GM18867 (cell line): ENCODE measurements around the gene CBX6.
"Not testable (repeated sequence)": the region's sequence is repeated elsewhere in the genome, so short reads cannot be mapped to it uniquely, and the experiment has no call there.

ENCODE experiments used
- ATAC-seq: cut with Tn5 transposase; IDR thresholded peaks from one replicate; pipeline ENCODE4 v1.9.1; 2021; ENCODE audit warnings: mild to moderate bottlenecking, moderate library complexity; ENCODE audit not compliant: unreplicated experiment

Gene CBX6

DNA sequence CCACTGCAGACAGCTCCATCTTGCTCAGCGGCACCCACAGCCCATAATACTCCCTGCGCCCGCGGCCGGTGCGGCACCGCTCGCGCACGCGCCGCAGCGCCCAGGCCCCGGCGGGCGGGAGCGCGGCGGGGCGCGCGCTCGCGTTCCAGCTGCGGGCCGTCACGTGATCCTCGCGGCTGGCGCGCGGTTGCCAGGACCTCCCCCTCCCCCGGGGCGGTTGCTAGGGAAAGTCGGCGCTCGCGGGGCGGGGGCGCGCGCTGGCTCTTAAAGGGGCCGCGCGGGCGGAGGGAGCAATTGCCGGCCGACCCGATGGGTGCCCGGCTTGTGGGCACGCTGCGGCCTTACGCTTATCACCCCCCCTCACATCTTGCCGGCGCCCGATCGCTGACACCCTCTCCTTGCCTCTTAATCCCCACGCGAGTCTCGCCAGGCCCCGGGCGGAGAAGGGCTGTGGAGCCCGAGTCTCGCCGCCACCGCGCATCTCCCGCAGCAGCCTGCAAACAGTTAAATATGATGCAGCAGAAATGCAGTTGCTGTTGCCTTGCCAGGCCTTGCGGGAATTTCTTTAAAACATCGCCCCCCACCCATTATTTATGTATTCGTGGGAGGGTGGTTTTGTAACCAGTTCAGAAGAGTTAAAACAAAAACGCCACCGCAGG, at the start of gene CBX6:
Gene CBX6, minus strand, starts transcription at position 45 of the 659 bp plus-strand sequence. Its CDS starts 26 bp downstream, at position 19.
- ATAC-seq, result peak; percentile 59

DNA sequence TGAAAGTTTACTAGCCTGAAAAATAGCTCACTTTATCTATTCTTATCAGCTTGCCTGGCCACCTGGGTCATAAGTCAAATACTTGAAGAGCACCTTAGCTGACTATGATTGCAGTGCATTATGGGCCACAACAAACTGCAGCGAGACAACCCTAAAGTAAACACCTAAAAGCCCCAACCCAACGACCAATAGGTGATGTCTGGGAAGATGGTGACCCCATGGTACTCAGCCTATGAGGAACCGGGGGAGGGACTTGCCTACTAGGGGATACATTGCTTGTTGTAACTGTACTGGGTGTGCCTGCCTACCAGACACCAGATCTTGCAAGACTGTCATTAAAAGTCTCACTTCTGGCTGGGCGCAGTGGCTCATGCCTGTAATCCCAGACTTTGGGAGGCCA, 49.8 kb upstream of the CBX6 start:
- no peak for ATAC-seq

DNA sequence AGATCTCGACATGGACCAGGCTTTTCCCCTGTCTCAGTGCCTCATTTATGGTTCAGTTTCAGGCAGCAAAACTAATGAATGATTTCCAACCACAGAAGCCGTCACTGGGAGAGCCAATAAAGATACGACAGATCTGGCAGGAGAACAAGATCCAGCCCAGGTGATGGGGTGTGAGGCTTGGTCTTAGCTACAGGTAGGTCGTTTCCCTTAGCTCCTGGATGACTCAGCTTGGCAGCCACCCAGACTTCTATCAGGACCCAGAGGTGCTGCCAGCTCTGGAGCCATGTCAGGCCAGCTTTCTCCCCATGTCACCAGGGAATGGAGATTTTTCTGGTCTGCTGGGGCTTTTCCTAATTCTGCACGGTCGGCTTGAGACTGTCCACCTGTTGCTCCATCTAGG, 49.1 kb upstream of the CBX6 start:
- no peak for ATAC-seq

DNA sequence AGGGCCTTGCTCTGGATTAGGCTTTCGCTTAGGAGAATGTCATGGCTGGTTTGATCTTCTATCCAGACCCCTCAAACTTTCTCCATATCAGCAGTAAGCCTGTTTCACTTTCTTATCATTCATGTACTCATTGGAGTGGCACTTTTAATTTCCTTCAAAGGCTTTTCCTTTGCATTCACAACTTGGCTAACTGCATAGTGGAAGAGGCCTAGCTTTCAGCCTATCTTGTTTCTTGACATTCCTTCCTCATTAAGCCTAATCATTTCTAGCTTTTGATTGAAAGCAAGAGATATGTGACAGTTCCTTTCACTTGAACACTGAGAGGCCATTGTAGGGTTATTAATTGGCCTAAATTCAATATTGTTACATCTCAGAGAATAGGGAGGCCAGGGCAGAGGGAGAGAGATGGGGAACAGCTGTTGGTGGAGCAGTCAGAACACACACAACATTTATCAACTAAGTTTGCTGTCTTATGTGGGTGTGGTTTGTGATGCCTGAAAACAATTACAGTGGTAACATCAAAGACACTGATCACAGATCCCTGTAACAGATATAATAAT, 47.7 kb upstream of the CBX6 start:
- no peak for ATAC-seq

DNA sequence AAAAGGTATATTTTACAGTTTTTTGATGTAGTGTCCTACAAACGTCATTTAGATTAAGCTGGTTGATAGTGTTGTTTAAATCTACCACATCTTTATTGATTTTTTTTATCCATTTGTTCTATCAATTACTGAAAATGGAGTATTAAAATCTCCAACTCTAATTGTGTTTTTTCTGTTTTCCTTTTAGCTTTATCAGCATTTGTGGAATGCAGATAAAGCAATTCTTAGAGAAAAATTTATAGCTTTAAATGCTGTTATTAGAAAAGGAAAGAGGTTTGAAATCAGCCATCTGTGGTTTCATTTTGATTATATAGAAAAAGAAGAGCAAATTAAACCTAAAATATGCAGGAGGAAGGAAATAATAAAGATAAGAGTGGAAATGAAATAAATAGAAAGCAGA, 39.4 kb upstream of the CBX6 start:
- ATAC-seq, result no peak

DNA sequence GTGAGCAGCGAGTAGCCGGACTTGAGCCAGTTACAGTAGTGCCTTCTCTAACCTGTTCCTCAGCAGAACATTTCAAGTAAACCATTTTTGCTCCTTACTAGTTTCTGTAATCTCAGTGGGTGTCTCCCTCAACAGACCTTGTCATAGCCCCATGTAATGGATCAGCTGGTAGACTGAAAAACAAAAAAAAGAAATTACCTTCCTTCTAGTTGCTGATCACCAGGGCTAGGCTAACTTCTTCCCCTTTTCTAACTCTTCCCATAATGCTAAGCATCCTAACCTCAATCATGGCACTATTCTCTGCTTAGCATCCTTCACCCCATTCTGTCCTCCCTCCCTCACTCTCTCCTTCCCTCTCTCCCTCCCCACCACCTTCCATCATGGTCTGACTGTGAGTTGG, 35.8 kb upstream of the CBX6 start:
- no peak for ATAC-seq

DNA sequence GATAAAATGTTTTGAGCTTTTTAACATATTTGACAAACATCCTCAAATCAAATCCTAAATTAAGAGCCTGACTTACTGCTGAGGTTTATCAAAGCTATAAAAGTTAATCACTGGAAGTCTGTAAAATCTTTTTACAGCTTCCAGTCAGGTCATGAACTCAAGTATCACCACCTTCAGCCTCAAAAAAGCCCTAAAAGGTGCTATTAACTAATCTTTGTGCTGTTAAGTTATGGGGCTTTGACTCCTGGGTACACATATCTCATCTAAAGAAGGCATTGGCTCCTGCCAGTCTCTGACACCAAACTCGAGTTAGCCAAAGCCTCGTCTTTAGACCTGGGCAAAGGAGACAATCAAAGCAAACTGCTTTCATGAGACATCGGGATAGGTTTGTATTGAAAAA, 34.0 kb upstream of the CBX6 start:
- ATAC-seq, result no peak

DNA sequence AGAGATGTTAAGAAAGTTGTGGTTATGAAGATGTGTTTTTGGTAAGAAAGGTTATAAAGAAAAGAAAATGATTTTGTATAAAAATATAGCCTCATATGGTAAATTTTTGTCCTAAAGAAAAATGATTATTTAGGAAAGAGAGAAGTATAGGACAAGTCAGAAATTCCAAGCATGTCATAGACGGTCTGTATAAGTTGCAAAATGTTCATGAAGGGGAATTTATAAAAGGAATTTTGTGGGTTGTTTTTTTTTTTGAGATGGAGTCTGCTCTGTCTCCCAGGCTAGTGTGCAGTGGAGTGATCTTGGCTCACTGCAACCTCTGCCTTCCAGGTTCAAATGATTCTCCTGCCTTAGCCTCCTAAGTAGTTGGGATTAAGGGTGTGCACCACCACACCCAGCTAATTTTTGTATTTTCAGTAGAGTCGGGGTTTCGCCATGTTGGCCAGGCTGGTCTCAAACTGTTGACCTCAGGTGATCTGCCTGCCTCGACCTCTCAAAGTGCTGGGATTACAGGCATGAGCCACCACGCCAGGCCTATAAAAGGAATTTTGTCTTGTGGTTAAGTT, 32.1 kb upstream of the CBX6 start:
- not testable (repeated sequence) for ATAC-seq

DNA sequence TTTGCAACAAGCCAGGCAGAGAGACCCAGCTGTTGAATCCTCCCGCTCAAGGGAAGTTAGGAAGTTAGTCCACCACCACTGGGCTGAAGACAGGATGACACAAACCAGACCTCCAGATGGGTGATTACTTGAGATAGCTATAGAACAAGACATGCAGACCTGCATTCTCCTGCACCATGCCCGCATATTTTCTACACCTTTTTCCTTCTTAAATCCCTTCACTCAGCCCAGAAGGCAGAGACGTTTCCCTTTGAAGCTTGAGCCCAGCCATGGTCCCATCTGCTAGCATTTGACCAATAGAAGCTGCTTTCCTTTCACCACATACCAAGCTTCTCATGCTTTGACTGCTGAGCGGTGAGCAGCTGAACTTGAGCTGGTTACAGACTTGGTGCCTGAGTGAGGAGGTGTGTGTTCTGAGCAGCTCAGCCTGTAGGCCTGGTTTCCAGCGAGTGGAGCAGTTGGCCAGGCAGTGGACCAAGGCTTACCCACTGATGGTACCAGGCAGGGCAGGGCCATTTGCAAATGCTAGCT, 29.2 kb upstream of the CBX6 start:
- ATAC-seq, result no peak

DNA sequence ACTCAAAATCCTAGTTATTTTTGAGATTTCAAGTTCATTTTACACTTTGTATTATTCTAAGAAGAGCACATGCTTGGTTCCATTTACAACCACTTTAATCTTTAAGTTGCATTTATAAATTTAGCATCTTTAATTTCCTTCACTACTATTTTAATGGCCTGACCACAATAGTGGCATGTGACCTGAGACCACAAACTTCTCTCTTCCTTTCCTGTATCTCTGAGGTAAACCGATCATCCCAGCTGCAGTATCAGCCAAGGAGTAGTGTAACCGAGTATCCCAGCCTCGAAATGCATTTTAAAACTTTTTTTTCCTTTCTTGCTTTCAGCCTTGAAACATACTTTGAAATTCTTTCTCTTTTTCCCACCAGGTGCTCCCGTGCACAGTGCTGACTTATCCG, 28.7 kb upstream of the CBX6 start:
- no peak for ATAC-seq

DNA sequence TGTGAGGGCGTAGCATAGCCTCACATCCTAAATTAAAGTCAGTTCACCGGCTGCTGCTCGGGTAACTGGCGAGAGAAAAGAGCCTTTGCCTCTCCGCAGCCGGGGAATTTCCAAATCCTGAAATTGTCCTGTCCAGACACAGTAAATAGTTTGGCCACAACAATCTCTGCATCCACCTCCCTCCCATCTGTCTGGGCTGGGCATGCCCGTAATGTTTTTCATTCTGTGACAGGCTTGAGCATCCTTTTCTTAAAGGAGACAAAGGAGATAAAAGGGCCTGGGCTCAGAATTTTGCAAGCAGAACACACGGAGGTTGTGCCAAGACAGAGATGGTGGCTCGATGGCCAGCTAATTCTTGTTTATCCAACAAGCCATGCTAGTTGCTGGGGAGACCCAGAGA, 19.2 kb upstream of the CBX6 start:
- ATAC-seq, result no peak

DNA sequence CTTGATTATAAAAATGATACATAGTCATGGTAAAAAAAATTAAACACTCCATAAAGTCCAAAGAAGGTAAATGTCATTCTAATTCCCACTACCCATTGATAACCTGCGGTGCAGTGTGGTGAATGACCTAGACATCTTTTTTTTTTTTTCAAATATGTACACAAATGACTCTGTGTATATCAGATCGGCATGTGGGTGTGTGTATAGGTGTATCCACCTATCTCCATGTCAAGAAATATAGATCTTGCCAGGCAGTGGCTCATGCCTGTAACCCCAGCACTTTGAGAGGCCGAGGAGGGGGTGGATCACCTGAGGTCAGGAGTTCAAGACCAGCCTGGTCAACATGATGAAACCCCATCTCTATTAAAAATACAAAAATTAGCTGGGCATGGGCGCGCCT, 18.4 kb upstream of the CBX6 start:
- ATAC-seq, result no peak

DNA sequence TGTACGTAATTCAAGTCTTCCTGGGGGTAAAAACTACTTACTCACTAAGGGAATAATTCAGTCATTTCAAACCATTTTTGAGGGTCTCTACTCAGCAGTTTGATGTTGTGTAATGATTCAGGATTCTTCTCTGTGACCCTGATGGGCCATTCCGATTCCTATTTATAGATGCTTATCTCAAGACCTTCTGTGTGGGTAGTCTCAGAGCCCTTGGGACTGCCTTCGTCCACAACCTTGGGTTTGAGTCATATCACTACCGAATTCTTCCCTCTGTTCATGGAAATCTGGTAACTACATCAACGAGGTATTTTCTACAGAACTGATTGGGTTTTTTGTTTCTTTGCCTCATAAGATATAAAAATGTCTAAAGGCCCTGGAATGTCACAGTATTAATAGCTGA, 14.3 kb upstream of the CBX6 start:
- no peak for ATAC-seq

DNA sequence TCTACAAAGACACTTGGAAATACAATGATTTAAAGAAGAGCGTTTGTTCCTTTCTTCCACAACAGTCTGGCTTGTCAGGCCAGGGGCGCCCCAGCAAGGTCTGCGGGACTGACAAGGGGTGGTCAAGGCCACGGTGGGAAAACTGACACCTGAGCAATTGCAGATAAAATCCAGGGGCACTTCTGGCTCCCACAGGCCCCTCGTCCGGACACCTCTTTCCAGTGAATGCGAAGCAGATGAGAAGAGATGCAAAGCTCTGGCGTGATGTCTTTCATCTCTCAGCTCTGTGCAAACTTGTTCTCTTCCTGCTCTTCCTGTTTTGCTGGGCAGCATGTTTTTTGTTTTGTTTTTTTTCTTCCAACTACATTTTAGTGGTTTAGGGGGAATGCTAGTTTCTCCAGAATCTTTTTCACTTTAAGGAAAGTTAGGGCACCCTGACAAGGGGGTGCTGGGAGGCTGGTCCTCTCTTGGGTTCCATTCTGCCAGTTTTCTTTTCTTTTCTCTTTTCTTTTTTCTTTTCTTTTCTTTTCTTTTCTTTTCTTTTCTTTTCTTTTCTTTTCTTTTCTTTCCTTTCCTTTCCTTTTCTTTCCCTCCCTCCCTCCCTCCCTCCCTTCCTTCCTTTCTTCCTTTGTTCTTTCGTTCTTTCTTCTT, 11.1 kb upstream of the CBX6 start:
- ATAC-seq, result no peak

DNA sequence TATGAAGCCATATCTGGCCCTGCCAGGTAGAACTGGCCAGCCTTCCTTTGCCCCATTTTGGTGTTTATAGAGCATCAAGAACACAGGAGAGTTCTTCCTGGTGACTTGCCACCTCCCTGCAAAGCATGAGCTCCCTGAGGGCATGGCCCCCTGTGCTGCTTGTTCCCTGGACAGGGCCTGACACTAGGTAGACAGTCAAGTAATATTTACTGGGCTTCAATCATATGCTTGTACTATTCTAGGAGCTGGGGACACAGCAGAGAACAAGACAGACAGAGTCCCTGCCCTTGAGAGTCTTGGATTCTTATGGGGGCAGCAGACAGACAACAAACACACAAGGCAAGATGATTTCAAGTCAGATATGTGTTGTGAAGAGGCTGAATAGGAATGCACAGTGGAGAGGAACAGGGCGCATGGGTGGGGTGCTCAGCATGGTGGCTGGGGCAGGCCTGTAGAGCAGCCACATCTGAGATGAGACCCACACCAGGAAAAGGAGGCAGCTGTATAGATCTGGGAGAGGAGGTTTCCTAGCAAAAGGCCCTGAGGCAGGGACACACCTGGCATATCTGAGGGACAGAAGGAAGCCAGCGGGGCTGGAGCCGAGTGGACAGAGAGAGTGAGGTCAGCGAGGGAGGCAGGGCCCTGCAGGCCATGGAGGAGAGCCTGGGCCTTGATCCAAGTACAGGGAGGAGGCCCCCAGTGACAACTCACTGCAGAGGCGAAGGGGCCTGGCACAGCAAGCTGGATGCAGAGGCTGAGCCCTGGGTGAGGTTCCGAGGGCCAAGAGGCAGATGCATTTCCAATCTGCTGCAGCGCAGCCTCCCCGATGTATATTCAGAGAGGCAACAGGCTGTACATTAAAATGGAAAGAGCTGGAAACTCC, 10.2 kb upstream of the CBX6 start:
- ATAC-seq, result no peak

DNA sequence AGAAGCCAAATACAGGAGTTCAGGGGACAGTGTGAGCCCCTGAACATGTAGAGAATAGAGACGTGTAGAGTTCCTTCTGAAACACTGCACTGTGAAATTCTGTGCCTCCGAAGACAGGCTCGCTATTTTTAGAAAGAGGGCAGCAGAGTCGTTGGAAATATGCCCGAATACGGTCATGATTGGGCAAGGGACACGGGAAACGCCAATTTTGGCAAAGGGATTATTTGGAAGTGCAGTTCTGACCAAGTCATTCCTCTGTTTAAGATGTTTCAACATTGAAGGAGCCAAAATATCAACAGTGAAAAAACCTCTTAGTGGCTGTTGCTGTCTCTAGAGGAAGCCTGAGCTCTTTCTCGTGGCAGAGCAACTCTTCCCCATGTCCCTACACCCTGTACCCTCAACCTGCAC, 9.5 kb upstream of the CBX6 start:
- no peak for ATAC-seq

DNA sequence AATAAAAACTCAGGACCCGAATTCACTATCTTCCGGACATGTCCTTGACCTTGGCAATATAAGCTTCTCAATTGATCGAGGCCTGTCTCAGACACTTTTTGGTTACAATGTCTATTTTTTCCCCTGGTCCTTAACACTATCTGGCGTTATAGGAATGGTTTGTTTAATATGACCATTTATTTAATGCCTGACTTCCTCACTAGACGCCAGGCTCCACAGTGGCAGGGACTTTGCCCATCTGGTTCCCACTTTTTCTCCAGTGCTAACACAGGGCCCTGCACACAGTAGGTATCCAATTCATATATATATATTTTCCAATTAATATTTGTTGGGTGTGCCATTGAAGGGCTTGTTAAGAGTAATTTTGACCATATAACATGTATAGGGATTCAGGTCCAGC, 7.9 kb upstream of the CBX6 start:
- no peak for ATAC-seq

DNA sequence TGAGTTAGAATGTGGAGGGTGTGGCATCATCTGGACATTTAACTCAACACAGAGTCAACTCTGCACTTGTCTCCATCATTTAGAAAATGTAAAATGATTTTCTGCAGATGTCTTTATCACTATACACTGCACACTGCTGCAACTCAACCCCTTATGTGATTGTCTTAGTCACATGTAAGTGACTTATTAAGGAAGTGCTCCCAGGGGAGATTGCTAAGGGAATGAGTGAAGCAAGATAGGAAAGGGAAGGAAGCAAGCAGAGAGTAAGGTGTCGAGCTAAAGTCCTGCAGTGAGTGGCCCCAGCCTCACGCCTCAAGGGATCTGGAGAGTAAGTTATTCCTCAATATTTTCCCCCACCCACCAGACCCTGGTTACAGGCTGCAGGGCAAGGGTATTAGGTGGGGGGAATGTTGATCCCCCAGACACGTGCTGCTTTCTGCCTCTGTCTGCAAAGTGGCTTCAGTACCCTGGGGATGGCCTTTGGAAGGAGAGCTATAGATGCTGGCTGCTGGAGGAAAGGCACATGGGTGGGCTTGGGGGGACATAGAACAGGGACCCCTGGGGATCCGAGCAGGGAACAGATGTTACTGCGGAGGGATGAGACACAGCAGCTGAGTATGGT, 7.2 kb upstream of the CBX6 start:
- no peak for ATAC-seq

DNA sequence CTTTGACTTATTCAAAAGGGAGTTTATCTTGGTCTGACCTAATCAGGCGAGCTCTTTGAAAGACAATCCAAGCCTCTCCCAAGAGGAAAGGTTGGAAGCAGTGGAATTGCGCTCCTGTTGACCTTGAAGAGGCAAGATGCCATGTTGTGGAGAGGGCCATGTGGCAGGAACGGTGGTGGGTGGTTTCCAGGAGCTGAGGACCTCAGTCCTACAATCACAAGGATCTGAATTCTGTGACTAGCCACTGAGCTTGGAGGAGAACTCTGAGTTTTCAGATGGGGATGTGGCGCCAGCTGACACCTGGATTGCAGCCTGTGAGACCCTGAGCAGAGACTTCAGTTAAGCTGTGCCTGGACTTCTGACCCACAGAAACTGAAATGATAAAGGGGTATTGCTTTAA, 6.0 kb upstream of the CBX6 start:
- ATAC-seq, result no peak

DNA sequence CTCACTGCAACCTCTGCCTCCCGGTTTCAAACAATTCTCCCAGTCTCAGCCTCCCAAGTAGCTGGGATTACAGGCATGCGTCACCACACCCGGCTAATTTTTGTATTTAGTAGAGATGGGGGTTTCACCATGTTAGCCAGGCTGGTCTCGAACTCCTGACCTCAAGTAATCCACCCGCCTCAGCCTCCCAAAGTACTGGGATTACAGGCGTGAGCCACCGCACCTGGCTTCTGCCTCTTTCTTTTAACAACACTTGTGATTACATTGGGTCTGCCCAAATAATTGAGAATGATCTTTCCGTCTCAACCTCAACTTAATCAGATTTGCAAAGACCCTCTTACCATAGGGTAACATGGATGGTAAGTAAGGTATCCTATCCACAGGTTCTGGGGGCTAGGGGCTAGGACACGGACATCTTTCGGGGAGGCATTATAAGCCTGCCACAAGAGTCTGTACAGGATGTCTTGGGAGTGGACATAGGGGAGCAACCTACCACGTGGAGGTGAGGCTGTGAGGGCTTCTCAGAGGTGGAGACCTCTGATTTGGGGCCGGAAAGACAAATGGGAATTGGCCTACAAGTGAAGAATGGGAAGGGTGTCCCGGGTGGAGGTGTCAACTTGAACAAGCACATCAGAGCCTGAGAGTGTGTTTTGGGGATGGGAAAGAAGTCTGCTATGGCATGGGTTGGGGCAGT, 2.7 kb upstream of the CBX6 start:
- no peak for ATAC-seq
